GM19395 (cell line): ENCODE data around the gene ANKRD40.
"Not testable (repeated sequence)": the region's sequence is repeated elsewhere in the genome, so short reads cannot be mapped to it uniquely, and the experiment has no call there.

Source experiments
- ATAC-seq: cut with Tn5 transposase; IDR thresholded peaks from one replicate; pipeline ENCODE4 v1.9.1; 2021; ENCODE audit warnings: mild to moderate bottlenecking, moderate library complexity; ENCODE audit not compliant: unreplicated experiment

Gene ANKRD40

GRCh38 chr17:50715471-50715870 lies 7.8 kb upstream of the ANKRD40 start:
- no peak for ATAC-seq

GRCh38 chr17:50712641-50713040 lies 4.9 kb upstream of the ANKRD40 start:
- no peak for ATAC-seq

- ATAC-seq = no peak
Observed at GRCh38 chr17:50710650-50711049, 2.9 kb upstream of the ANKRD40 start.

GRCh38 chr17:50710025-50710424 lies 2.3 kb upstream of the ANKRD40 start:
- ATAC-seq = no peak

GRCh38 chr17:50709053-50709452 lies 1.3 kb upstream of the ANKRD40 start:
- ATAC-seq = not testable (repeated sequence)

GRCh38 chr17:50708050-50709000 lies 611 bp upstream of the ANKRD40 start:
- no peak for ATAC-seq

GRCh38 chr17:50703162-50703561 lies 4.6 kb downstream of the ANKRD40 start:
- no peak for ATAC-seq

- no peak for ATAC-seq
Observed at GRCh38 chr17:50699410-50699809, 8.3 kb downstream of the ANKRD40 start.

GRCh38 chr17:50697663-50698272 lies 9.9 kb downstream of the ANKRD40 start:
- ATAC-seq = no peak

- ATAC-seq = no peak
Observed at GRCh38 chr17:50697062-50697461, 10.7 kb downstream of the ANKRD40 start.

GRCh38 chr17:50696365-50696879 lies 11.3 kb downstream of the ANKRD40 start:
- no peak for ATAC-seq

- no peak for ATAC-seq
Observed at GRCh38 chr17:50693036-50693682, 14.6 kb downstream of the ANKRD40 start.

GRCh38 chr17:50692448-50693035 lies 15.2 kb downstream of the ANKRD40 start:
- ATAC-seq = no peak

GRCh38 chr17:50691550-50692447 lies 15.9 kb downstream of the ANKRD40 start:
- ATAC-seq = no peak

- ATAC-seq = no peak
Observed at GRCh38 chr17:50690887-50691549, 16.7 kb downstream of the ANKRD40 start.

- no peak for ATAC-seq
Observed at GRCh38 chr17:50689956-50690886, 17.5 kb downstream of the ANKRD40 start.

- no peak for ATAC-seq
Observed at GRCh38 chr17:50689251-50689650, 18.5 kb downstream of the ANKRD40 start.

- no peak for ATAC-seq
Observed at GRCh38 chr17:50688245-50688644, 19.5 kb downstream of the ANKRD40 start.
